ENCODE measurements around the gene ACTL7B.

- TF ChIP-seq, protein P1, sequence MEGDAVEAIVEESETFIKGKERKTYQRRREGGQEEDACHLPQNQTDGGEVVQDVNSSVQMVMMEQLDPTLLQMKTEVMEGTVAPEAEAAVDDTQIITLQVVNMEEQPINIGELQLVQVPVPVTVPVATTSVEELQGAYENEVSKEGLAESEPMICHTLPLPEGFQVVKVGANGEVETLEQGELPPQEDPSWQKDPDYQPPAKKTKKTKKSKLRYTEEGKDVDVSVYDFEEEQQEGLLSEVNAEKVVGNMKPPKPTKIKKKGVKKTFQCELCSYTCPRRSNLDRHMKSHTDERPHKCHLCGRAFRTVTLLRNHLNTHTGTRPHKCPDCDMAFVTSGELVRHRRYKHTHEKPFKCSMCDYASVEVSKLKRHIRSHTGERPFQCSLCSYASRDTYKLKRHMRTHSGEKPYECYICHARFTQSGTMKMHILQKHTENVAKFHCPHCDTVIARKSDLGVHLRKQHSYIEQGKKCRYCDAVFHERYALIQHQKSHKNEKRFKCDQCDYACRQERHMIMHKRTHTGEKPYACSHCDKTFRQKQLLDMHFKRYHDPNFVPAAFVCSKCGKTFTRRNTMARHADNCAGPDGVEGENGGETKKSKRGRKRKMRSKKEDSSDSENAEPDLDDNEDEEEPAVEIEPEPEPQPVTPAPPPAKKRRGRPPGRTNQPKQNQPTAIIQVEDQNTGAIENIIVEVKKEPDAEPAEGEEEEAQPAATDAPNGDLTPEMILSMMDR (IDR thresholded peaks at IDR 0.05), result no peak
- TF ChIP-seq POLR2A (IDR thresholded peaks at IDR 0.05) (no peak), POLR2AphosphoS5 (IDR thresholded peaks at IDR 0.05) (no peak), EP300 (IDR thresholded peaks at IDR 0.05) (no peak)
Measured at GRCh38 chr9:108889649-108890067, 33.9 kb upstream of the ACTL7B start.
